ENCODE results near the gene EIF4G1.
A peak's percentile ranks its signal among the peaks of the same experiment; 100 is the strongest.

EIF4G1 gene

DNA sequence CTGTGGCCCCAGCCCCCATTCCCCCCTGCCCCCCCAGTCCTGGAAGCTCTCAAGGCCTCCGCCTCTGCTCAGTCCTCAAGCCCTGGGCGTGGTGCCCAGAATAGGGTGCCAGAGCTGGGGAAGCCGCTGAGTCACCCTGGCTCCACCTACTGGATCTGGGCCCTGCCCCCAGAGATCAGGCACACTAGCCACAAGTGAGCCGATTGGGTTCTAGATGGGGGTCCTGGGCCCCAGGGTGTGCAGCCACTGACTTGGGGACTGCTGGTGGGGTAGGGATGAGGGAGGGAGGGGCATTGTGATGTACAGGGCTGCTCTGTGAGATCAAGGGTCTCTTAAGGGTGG is 5.7 kb downstream of the EIF4G1 start:
- TF ChIP-seq, protein P1, sequence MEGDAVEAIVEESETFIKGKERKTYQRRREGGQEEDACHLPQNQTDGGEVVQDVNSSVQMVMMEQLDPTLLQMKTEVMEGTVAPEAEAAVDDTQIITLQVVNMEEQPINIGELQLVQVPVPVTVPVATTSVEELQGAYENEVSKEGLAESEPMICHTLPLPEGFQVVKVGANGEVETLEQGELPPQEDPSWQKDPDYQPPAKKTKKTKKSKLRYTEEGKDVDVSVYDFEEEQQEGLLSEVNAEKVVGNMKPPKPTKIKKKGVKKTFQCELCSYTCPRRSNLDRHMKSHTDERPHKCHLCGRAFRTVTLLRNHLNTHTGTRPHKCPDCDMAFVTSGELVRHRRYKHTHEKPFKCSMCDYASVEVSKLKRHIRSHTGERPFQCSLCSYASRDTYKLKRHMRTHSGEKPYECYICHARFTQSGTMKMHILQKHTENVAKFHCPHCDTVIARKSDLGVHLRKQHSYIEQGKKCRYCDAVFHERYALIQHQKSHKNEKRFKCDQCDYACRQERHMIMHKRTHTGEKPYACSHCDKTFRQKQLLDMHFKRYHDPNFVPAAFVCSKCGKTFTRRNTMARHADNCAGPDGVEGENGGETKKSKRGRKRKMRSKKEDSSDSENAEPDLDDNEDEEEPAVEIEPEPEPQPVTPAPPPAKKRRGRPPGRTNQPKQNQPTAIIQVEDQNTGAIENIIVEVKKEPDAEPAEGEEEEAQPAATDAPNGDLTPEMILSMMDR (conservative IDR thresholded peaks at IDR 0.05) = no peak
- peak overlapping the region; percentile 50; the same call in 1 of the 2 replicates for H3K27ac ChIP-seq

DNA sequence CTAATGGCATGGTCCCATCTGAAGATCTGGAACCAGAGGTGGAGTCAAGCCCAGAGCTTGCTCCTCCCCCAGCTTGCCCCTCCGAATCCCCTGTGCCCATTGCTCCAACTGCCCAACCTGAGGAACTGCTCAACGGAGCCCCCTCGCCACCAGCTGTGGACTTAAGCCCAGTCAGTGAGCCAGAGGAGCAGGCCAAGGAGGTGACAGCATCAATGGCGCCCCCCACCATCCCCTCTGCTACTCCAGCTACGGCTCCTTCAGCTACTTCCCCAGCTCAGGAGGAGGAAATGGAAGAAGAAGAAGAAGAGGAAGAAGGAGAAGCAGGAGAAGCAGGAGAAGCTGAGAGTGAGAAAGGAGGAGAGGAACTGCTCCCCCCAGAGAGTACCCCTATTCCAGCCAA is 7.3 kb downstream of the EIF4G1 start:
- TF ChIP-seq, protein P1 (conservative IDR thresholded peaks at IDR 0.05) = no peak
- H3K27ac ChIP-seq = no peak overlapping the region

DNA sequence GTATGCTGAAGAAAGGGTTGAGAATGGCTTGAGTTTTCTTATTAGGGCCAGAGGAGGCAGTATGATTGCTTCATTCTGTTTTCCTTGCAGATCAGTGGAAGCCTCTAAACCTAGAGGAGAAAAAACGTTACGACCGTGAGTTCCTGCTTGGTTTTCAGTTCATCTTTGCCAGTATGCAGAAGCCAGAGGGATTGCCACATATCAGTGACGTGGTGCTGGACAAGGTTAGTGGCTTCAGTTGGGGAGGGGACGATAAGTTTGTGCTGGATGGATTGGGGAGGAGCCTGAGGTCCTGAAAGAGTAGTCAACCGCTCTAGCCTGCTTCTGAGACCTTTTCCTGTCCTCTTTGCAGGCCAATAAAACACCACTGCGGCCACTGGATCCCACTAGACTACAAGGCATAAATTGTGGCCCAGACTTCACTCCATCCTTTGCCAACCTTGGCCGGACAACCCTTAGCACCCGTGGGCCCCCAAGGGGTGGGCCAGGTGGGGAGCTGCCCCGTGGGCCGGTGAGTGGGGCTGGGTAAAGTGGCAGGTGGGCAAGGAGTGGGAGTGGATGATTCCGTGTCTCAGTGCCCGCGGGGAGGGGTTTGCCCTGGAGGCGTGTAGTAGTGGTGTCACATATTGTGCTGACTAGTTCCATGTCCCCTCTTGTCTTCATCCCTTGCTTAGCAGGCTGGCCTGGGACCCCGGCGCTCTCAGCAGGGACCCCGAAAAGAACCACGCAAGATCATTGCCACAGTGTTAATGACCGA is 8.5 kb downstream of the EIF4G1 start:
- TF ChIP-seq, protein P1 (conservative IDR thresholded peaks at IDR 0.05) = no peak
- no peak overlapping the region for H3K27ac ChIP-seq

DNA sequence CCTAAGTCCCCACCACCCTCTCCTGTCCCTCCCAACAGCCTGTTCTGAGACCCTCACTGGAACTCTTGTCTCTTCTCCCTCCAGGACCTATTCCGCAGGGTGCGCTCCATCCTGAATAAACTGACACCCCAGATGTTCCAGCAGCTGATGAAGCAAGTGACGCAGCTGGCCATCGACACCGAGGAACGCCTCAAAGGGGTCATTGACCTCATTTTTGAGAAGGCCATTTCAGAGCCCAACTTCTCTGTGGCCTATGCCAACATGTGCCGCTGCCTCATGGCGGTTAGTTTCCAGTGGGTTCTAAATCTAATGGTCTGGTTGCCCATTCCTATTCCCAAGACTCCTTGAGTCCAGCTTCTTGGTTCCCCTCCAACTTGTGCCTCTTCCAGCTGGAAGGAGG is 9.3 kb downstream of the EIF4G1 start:
- TF ChIP-seq, protein P1 (conservative IDR thresholded peaks at IDR 0.05) = no peak
- H3K27ac ChIP-seq = no peak overlapping the region

DNA sequence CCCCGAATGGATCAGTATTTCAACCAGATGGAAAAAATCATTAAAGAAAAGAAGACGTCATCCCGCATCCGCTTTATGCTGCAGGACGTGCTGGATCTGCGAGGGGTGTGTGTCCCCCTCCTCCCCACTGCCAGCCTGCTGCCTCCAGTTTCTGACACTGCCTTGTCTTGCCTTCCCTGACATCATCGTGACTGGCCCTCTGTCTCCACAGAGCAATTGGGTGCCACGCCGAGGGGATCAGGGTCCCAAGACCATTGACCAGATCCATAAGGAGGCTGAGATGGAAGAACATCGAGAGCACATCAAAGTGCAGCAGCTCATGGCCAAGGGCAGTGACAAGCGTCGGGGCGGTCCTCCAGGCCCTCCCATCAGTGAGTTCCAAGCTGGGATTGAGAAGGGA is 10.9 kb downstream of the EIF4G1 start:
- H3K27ac ChIP-seq = no peak overlapping the region
- TF ChIP-seq, protein P1 (conservative IDR thresholded peaks at IDR 0.05) = no peak

DNA sequence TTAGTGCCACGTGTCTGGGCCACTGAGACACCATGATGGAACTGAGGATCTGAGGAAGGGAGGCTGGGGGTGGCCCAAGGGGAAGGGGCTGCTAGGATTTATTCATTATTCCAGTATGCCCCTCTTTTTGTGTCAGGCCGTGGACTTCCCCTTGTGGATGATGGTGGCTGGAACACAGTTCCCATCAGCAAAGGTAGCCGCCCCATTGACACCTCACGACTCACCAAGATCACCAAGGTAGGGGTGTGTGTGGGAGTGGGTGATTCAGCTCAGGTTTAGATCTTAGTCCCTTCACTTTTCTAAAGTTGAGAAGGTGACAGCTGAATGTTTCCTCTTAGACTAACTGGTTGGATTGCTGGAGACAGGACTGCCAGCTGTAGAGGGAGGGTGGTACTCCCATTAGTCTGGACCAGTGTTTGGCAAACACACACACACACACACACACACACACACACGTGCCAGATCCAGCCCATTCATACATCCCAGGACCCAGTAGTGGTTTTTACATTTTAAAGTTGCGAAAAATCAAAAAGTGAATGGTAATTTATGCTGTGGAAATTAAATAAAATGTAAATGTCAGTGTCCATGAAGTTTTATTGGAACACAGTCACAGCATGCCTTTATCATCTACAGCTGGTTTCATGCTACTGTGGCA is 11.4 kb downstream of the EIF4G1 start:
- TF ChIP-seq, protein P1 (conservative IDR thresholded peaks at IDR 0.05) = no peak
- no peak overlapping the region; the same call in 1 of the 2 replicates for H3K27ac ChIP-seq

DNA sequence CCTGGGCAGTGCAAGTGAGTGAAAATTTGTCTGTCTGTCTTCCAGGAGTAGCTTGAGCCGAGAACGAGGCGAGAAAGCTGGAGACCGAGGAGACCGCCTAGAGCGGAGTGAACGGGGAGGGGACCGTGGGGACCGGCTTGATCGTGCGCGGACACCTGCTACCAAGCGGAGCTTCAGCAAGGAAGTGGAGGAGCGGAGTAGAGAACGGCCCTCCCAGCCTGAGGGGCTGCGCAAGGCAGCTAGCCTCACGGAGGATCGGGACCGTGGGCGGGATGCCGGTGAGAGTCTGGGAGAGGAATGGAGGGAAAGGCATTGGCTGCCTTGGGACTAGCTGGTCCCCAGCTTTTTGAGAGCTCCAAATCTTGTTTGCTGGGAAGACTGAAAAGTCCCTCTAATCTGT is 12.8 kb downstream of the EIF4G1 start:
- TF ChIP-seq, protein P1 (conservative IDR thresholded peaks at IDR 0.05) = no peak

More for the DNA sequence above, 12.8 kb downstream of the EIF4G1 start:
- 0 out of 2 replicates have a peak overlapping the region, but pooled peaks have one; percentile 8 for H3K27ac ChIP-seq

Measured in VCaP (cell line).